Left ventricle myocardium inferior (tissue), 1 donor: Measurements from ENCODE around the gene CALHM6. TPM values are rescaled to one million over a fixed set of nuclear protein-coding genes. Genes with fewer than 3 reads are reported as not detected.

Experiments
- DNase-seq: peaks from one replicate; pipeline ENCODE4 v3.0.0-alpha.2; 2020
- H3K27ac ChIP-seq: fragments of 200-600 bp; replicated peaks from 2 replicates; pipeline ENCODE4 v1.8.0; 2021
- H3K27me3 ChIP-seq: fragments of 200-600 bp; 2 replicates; pipeline ENCODE4 v1.8.0; 2021; ENCODE audit warnings: low read depth
- H3K36me3 ChIP-seq: fragments of 200-600 bp; 2 replicates; pipeline ENCODE4 v1.8.0; 2021
- H3K4me1 ChIP-seq: fragments of 200-600 bp; 2 replicates; pipeline ENCODE4 v1.8.0; 2021
- H3K4me3 ChIP-seq: fragments of 200-600 bp; 2 replicates; pipeline ENCODE4 v1.8.0; 2021; ENCODE audit warnings: mild to moderate bottlenecking, moderate library complexity
- H3K9me3 ChIP-seq: fragments of 200-600 bp; replicated peaks from 2 replicates; pipeline ENCODE4 v1.8.0; 2021
- CTCF ChIP-seq: fragments of 200-600 bp; IDR thresholded peaks from 2 replicates; pipeline ENCODE4 v1.8.0; 2021; ENCODE audit warnings: antibody characterized with exemption, mild to moderate bottlenecking, borderline replicate concordance
- intact Hi-C: fragments of 100-400 bp; cut with micrococcal nuclease; formaldehyde crosslinking; loops from one replicate; pipeline ENCODE4 v1.11.0; 2022
- total RNA-seq: library from RNA; stranded (reverse); fragmentation: NEBNext Ultra II Directional; extraction: Animal tissue kit (Norgen Biotek cat#: 25700); gene quantifications from one replicate; pipeline ENCODE4 v1.2.1, GENCODE V29; 2021
- donor health status: DM: no; HTN: yes; CAD: no; lungs with severe emphysema.

Gene CALHM6
- total RNA-seq, 1 donor from 2014 or later: 1.7 TPM

- peaks cover 16% of the 10 kb centered on the region for H3K4me1 ChIP-seq
- no peak overlapping the region for H3K27ac ChIP-seq
- no peak for DNase-seq
- H3K36me3 ChIP-seq: no peaks in the 10 kb centered on the region
- no peaks in the 10 kb centered on the region for H3K9me3 ChIP-seq
- no peak for TF ChIP-seq CTCF
- intact Hi-C loops: no loop called here
- H3K4me3 ChIP-seq: no peak overlapping the region
- no peaks in the 10 kb centered on the region for H3K27me3 ChIP-seq
These were observed 40.8 kb upstream of the CALHM6 start for GRCh38 chr6:116420341-116420740.

DNA sequence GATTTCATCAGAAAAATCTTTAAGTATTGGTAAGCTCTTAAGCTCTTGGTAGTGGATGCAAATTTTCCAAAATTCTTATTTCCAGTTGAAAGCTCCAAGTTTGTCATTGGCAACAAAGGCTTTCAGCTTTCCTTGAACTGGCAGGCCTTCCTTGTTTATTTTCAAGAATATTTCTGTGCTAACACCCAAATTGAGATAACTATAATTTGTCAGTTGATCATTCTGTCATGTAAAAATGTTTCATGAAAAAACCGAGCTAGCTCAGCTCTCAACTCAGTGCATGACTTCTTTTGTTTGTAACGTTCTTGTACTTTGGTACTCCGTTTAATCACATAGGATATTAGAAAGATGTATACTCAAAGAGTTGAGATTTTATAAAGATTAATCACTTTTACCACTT lies 38.9 kb upstream of the CALHM6 start:
- H3K27me3 ChIP-seq: no peaks in the 10 kb centered on the region
- H3K9me3 ChIP-seq: no peaks in the 10 kb centered on the region
- no peak for TF ChIP-seq CTCF
- intact Hi-C loops: no loop called here
- no peak overlapping the region for H3K4me3 ChIP-seq
- peaks cover 9% of the 10 kb centered on the region for H3K36me3 ChIP-seq
- H3K27ac ChIP-seq: no peak overlapping the region
- peaks cover 16% of the 10 kb centered on the region for H3K4me1 ChIP-seq
- DNase-seq: no peak

- intact Hi-C loops: no loop called here
- Histone ChIP-seq H3K9me3 (no peaks in the 10 kb centered on the region), H3K4me1 (peaks cover 13% of the 10 kb centered on the region), H3K36me3 (peaks cover 25% of the 10 kb centered on the region), H3K4me3 (no peak overlapping the region), H3K27me3 (no peaks in the 10 kb centered on the region), H3K27ac (no peak overlapping the region)
- DNase-seq: no peak
- TF ChIP-seq CTCF: no peak
These were observed 37.2 kb upstream of the CALHM6 start for GRCh38 chr6:116424001-116424400.

GRCh38 chr6:116426551-116426950 lies 34.6 kb upstream of the CALHM6 start:
- DNase-seq: no peak

GRCh38 chr6:116429111-116429510 lies 32.1 kb upstream of the CALHM6 start:
- no peak for TF ChIP-seq CTCF
- intact Hi-C loops: no loop called here
- H3K36me3 ChIP-seq: peaks cover 44% of the 10 kb centered on the region
- no peak overlapping the region for H3K4me3 ChIP-seq
- H3K9me3 ChIP-seq: no peaks in the 10 kb centered on the region
- H3K27me3 ChIP-seq: no peaks in the 10 kb centered on the region
- no peak overlapping the region for H3K27ac ChIP-seq
- H3K4me1 ChIP-seq: no peaks in the 10 kb centered on the region
- no peak for DNase-seq

More at GRCh38 chr6:116426551-116426950, 34.6 kb upstream of the CALHM6 start:
- Histone ChIP-seq H3K36me3 (peaks cover 35% of the 10 kb centered on the region), H3K27me3 (no peaks in the 10 kb centered on the region), H3K27ac (no peak overlapping the region), H3K4me3 (no peak overlapping the region), H3K9me3 (no peaks in the 10 kb centered on the region), H3K4me1 (peaks cover 11% of the 10 kb centered on the region)
- TF ChIP-seq CTCF: no peak
- intact Hi-C loops: no loop called here

DNA sequence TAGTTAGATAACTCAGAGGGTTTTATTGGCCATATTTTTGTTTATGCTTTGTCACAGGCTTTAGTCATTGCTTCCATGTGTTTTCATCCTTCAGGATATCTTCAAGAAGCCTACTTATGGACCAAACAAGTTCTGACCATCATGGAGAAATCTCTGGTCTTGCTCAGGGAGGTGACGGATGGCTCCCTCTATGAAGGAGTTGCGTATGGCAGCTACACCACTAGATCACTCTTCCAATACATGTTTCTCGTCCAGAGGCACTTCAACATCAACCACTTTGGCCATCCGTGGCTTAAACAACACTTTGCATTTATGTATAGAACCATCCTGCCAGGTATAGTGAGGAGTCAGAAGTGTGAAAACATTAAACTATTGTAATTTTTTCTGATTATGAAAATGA lies 30.3 kb upstream of the CALHM6 start:
- H3K36me3 ChIP-seq: peaks cover 44% of the 10 kb centered on the region
- no peaks in the 10 kb centered on the region for H3K27me3 ChIP-seq
- no peaks in the 10 kb centered on the region for H3K9me3 ChIP-seq
- intact Hi-C loops: no loop called here
- no peak for TF ChIP-seq CTCF
- H3K4me1 ChIP-seq: no peaks in the 10 kb centered on the region
- no peak overlapping the region for H3K27ac ChIP-seq
- no peak for DNase-seq
- H3K4me3 ChIP-seq: no peak overlapping the region
